ENCODE data around the gene AKAP6. TPM values are rescaled to one million over a fixed set of nuclear protein-coding genes. Genes with fewer than 3 reads are reported as not detected.

AKAP6 gene
- total and polyA plus RNA-seq, 8 donors, result 3.7 to 7.2 (median 6.0) TPM

DNA sequence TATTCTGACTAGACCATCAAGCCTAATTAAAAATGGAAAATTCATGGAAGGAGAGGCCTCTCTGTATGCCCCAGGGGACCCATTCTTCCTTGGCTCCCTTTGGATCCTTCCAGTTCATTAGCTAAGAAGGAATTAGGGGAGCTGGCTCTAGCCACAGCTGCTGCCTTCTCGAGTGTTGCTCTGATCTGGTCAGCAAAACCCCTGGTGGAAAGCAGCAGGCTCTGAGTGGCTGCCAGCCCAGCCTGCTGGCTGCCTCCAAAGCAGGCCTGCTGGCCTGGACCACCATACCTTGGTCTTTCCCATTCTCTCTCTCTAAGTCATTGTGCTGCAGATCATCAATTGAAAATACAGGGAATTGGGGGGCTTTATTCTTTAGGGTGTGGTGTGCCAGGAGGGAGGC is 29.0 kb upstream of the AKAP6 start:
- ATAC-seq, result no peak
- H3K27ac ChIP-seq, result no peak overlapping the region
- TF ChIP-seq, protein P1, sequence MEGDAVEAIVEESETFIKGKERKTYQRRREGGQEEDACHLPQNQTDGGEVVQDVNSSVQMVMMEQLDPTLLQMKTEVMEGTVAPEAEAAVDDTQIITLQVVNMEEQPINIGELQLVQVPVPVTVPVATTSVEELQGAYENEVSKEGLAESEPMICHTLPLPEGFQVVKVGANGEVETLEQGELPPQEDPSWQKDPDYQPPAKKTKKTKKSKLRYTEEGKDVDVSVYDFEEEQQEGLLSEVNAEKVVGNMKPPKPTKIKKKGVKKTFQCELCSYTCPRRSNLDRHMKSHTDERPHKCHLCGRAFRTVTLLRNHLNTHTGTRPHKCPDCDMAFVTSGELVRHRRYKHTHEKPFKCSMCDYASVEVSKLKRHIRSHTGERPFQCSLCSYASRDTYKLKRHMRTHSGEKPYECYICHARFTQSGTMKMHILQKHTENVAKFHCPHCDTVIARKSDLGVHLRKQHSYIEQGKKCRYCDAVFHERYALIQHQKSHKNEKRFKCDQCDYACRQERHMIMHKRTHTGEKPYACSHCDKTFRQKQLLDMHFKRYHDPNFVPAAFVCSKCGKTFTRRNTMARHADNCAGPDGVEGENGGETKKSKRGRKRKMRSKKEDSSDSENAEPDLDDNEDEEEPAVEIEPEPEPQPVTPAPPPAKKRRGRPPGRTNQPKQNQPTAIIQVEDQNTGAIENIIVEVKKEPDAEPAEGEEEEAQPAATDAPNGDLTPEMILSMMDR (IDR thresholded peaks at IDR 0.05), result no peak
- DNase-seq, result no peak
- H3K9me3 ChIP-seq, result no peaks in the 10 kb centered on the region
- intact Hi-C loops (cut with DNase I), result no loop called here
- no peak overlapping the region for H3K4me3 ChIP-seq
- H3K27me3 ChIP-seq, result no peaks in the 10 kb centered on the region
- H3K4me1 ChIP-seq, result no peaks in the 10 kb centered on the region
- H3K36me3 ChIP-seq, result no peaks in the 10 kb centered on the region

DNA sequence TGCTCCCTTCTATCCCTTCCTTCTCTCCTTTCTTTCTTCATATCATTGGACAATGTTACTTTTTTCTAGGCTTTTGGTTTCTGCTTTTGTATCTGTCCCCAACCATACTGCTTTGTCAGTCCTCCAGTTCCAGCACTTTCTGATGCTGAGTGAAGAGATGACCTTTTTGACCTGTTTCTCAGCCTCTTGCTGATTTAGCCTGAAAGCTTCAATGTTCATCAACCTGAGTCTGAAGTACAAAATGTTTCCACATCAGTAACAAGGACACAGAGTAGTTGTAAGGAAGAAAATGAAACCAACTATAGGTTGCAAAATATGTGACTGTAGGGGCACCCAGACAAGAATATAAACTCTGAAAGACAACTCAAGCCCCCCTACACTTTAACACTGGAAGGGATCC is 25.2 kb upstream of the AKAP6 start:
- ATAC-seq (no peak), DNase-seq (no peak)
- Histone ChIP-seq H3K9me3 (no peaks in the 10 kb centered on the region), H3K36me3 (no peaks in the 10 kb centered on the region), H3K27ac (no peak overlapping the region), H3K4me1 (no peaks in the 10 kb centered on the region), H3K4me3 (no peak overlapping the region), H3K27me3 (no peaks in the 10 kb centered on the region)
- TF ChIP-seq, protein P1 (IDR thresholded peaks at IDR 0.05), result no peak
- intact Hi-C loops (cut with DNase I), result no loop called here

DNA sequence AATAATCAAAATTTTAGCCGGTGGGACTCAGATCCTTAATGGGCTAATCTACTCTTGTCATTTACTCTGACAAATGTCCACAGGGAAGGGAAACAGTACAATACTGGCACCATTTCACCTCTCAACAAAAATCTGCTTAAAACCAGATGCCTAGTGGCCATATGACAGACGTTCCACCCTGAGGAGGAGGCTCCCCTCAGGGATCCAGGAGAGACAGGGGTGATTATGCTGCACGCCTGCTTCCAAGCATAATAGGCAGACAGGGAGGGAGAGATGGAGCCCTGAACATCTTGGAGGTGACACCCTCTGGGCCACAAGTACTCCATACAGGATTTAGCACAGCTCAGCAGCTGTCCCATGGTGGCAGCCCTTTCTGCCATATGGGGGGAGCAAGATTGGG is 24.8 kb upstream of the AKAP6 start:
- Histone ChIP-seq H3K9me3 (no peaks in the 10 kb centered on the region), H3K4me3 (no peak overlapping the region), H3K36me3 (no peaks in the 10 kb centered on the region), H3K27me3 (no peaks in the 10 kb centered on the region), H3K27ac (no peak overlapping the region), H3K4me1 (no peaks in the 10 kb centered on the region)
- DNase-seq (no peak), ATAC-seq (no peak)
- intact Hi-C loops (cut with DNase I), result no loop called here
- TF ChIP-seq, protein P1 (IDR thresholded peaks at IDR 0.05), result no peak

DNA sequence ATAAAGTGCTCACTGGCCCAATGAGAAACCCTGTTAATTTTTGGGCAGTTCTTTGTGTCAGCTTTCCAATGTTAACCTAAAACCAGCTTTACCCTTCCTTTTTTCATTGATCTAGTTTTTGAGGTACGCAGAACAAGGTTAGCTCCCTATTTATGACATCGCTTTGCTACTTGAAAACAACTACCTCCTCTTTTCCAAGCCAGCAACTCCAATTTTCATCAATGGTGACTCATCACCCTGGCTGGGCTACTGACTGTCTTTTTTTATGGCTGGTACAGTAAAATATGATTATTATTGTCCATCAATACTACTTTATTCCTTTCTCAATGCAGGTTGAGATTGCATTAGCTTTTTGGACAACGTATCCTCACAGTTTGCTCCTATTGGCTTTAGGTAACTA is 22.5 kb upstream of the AKAP6 start:
- TF ChIP-seq, protein P1 (IDR thresholded peaks at IDR 0.05), result no peak
- Histone ChIP-seq H3K36me3 (no peaks in the 10 kb centered on the region), H3K4me3 (no peak overlapping the region), H3K9me3 (no peaks in the 10 kb centered on the region), H3K4me1 (no peaks in the 10 kb centered on the region), H3K27me3 (no peaks in the 10 kb centered on the region), H3K27ac (no peak overlapping the region)
- no peak for ATAC-seq
- intact Hi-C loops (cut with DNase I), result no loop called here
- DNase-seq, result no peak

DNA sequence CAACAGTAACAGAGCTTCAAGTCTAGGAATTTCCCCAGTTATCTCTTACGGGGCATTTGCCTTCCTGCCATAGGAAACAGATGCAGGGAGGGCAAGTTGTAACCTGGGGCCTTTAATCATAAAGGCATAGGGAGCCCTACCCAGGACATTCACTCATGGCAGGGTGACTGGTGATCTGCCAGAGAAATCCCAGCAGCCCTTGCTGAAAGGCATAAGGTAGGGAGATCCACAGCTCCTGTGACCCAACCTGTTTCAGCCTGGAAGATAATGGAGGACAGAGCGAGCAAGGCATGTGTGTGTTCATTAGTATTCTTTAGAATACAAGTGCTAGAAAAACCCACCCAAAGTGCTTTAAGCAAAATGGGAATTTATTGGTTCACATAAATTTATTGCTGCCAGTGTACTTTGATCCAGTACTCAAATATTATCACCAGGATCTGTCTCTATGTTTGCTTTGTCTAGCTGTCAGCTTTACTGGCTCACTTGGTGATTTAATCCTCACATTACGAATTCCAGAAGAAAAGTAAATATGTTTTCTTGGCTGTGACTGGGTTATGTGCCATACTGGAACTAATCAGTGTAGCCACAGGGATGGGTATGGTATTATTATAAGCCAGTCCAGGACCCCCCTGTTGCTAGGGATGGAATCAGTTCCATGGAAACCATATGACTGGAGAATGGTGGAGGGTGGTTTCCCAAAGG is 21.1 kb upstream of the AKAP6 start:
- Histone ChIP-seq H3K4me3 (no peak overlapping the region), H3K27me3 (no peaks in the 10 kb centered on the region), H3K27ac (no peak overlapping the region), H3K4me1 (no peaks in the 10 kb centered on the region), H3K9me3 (no peaks in the 10 kb centered on the region), H3K36me3 (no peaks in the 10 kb centered on the region)
- intact Hi-C loops (cut with DNase I), result no loop called here
- TF ChIP-seq, protein P1 (IDR thresholded peaks at IDR 0.05), result no peak
- ATAC-seq (no peak), DNase-seq (no peak)
